GM19438 (cell line): Measurements from ENCODE around the gene KRT3.

Source experiments
- ATAC-seq: cut with Tn5 transposase; IDR thresholded peaks from one replicate; pipeline ENCODE4 v1.9.1; 2021; ENCODE audit warnings: low read depth; ENCODE audit not compliant: unreplicated experiment

The KRT3 gene

DNA sequence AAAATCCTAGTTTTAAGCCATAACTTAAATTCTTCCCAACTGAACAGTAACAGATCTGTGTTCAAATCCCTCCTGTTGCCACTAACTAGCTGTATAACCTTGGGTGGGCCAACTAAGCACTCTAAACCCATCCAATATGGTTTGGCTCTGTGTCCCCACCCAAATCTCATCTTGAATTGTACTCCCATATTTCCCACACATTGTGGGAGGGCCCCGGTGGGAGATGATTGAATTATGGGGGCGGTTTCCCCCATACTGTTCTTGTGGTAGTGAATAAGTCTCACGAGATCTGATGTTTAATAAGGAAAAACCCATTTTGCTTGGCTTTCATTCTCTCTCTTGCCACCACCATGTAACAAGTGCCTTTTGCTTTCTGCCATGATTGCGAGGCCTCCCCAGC is 19.2 kb upstream of the KRT3 start:
- ATAC-seq = no peak

DNA sequence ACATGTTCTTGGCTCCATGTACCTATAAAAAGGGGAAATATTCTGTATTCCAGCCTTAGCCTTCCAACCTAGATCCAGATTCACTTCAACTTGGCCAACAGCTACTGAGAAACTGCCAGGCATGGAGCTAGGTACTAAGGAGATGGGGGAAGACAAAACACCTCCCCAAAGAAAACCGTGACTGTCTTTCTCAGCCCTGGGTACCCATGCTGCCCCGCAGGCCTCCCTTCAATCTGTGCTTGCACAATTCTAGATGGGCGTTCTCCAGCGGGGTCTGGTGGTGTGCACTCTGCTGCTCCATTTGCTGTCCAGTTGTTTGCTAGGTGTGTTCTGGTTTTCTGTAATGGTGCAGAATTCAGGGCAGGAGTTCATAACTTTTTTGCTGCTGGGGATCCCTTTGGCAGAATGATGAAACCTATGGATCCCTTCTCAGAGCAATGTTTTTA is 18.8 kb upstream of the KRT3 start:
- ATAC-seq = no peak

DNA sequence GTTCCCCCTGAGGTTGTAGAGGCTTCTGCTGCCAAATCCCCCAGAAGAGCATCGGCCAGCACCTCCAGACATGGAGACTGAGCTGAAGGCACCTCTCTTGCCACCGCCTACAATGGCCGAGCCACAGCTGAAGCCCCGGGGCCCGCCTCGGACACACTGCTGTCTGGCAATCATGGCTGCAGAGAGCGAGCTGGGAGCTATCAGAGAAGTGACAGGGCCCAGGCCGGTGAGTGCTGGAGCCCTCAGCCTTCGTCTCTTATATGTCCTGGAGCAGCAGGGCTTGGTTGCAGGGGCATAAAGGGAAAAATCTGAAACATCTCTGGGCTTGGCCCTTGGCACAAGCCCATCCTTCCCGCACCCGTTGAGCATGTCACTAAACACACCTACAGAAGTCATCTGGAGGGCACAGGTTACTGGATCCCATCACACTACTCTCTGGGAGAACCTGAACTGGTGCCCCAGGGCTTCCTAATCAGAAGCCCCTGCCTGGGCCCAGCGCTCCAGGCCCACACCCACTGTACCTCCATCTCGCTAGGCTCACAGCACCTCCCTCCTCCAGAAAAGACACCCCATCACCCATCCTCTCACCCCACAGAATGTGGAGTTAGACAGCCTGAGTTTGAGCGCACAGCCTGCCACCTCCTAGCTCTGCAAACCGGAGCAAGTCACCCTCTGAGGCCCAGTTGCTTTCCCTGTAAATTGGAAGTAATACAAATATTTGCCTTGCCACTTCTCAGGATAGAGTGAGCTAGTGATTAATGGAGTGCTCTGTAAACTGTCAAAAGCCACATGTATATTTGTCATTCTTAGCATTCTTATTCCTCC is 18.2 kb upstream of the KRT3 start, which contains the start of gene KRT4:
KRT4 (minus strand) TSS at position 232 of the 825 bp plus-strand sequence; CDS start at position 174, 58 bp downstream.
- ATAC-seq = no peak

DNA sequence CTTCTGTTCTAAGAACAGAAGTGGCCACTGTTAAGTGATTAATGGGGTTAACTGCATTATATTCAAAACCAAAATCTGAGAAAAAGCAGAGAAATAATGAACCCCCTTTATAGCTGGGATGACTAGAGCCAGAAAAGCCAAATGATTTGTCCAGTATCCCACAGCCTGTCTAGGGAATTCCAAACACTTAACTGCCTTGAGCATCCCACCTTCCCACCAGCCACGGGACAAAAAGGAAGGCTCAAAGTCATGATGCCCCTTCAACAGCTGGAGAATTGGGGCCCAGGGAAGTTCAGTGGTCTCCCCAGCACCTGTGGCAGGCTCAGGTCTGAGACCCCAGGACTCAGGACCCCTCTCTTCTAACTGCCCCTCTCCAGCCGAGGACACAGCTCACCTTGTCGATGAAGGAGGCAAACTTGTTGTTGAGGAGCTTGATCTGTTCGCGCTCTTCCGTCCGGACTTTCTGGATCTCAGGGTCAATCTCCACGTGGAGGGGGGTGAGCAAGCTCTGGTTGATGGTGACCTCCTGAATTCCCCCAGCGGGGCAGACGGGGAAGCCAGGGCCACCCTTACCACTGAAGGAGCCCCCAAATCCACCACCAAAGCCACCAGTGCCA is 17.4 kb upstream of the KRT3 start:
- ATAC-seq = no peak

DNA sequence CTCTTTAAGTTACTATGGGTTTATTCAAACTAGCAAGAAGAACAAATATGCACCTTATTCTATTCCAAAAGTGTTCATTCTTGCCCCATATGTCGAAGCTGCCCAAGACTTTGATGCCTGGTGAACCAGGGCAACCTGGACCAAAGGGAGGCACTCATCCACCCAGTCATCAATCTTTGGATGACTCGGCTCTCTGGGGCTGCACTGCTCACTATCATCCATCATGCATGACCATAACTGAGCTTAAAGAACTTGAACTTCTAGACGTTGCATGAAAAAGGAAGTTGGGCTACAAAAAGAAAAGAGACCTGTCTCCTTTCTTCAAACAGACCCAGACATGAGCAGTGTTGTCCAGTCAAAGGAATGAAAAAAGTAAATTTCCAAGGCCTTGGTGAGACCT is 16.8 kb upstream of the KRT3 start:
- no peak for ATAC-seq

DNA sequence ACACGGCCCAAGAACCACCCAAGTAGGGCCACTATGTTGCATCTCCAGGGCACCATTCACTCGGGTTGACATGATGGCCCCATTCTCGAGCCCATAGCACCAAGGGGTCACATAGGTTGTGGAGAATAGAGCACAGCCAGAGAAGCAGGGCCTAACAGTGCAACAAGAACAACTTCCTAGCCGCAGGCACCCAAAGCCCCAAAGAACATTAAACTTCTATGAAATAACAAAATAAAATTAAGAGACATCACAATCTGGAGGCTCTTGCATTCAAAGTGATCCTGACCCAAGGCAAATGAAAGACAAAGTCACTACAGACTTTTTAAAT is 16.1 kb upstream of the KRT3 start:
- no peak for ATAC-seq

DNA sequence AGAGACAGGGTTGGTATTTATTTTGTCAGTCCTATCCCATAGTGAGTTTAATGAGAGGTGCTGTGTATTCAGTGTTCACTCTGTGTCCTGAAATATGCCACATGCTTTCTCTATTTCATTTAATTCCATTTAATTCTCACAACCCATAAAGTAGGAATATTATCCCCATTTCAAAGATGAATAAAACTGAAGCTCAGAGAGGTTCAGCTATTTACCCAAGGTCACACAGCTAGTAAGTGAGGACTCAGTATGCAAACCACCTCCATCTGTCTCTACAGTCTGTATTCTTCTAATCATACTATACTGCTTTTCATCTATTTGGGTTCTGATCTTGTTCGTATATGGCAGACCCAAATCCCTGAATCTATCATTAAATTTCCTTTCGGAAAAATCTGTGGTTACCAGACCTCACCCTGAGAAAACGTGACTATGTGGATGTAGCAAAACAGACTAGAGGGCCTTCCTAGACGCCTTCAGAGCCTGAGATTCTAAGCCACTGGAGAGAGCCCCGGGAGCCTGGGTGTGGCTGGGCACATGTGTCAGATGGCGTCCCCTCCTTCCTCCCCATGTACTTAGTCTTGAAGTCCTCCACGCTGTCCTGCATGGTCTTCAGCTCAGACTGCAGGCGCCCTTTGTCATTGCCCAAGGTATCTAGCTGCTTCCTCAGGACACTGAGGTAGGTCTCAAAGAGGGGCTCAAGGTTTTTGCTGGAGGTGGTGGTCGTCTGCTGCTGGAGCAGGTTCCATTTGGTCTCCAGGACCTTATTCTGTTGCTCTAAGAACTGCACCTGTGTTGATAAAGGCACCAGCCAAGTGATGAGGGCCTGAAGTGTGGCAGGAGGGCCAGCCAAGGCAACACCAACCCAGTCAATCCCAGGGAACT is 15.5 kb upstream of the KRT3 start:
- no peak for ATAC-seq

DNA sequence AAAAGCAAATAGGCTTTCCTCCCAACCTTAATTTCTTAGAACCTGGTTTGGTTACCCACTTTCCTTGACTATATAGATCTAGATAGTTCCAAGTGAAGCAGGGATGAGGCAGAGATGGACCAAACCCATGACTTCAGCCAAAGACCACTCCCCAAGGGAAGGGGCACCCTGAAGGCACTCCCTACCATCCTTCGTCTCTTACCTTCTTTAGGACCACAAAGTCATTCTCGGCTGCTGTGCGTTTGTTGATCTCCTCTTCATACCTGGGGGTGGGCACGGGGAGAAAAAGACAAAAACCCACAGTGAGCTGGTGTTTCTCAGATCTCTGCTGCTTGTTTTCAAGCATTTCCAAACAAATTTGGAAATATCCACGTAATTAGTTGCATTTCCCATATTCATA is 14.6 kb upstream of the KRT3 start:
- ATAC-seq = no peak

DNA sequence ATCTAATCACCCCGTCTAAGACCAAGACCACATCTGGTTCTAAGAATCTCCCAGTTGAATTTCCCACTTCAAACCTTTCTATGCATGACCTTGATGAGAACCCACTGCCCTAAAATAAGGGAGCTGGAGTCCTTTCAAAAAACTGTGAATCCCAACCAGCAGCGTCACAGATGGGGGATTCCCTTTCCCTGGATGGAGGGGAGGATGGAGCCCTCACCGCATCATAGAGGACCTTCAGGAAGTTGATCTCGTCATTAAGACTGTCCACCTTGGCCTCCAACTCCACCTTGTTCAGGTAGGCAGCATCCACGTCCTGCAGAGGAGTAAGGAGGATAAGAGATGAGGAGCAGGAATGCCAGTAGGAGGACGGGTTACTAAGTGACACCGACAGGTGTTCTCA is 13.2 kb upstream of the KRT3 start:
- no peak for ATAC-seq

DNA sequence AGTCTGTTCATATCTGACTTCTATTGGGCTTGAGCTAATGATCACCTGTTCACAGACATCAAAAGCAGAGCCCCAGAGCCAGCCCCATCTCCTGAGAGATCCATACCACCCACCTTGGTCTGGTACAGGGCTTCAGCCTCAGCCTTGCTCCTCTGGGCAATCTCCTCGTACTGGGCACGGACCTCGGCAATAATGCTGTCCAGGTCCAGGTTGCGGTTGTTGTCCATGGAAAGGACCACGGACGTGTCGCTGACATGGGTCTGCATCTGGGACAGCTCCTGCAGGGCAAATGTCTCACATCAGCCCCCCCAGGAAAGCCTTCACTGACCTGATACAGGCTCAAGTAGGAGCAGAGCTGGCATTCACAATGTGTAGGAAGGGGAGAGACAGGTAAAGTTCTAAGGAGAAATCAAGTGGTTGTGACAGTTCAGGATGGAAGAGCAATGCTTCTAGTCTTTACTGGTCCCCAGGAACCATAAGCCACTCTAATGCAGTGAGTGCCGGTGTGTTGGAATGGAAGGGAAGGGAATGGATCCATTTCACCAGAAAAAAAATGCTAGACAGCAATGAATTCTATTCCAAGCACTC is 12.8 kb upstream of the KRT3 start:
- ATAC-seq = no peak

DNA sequence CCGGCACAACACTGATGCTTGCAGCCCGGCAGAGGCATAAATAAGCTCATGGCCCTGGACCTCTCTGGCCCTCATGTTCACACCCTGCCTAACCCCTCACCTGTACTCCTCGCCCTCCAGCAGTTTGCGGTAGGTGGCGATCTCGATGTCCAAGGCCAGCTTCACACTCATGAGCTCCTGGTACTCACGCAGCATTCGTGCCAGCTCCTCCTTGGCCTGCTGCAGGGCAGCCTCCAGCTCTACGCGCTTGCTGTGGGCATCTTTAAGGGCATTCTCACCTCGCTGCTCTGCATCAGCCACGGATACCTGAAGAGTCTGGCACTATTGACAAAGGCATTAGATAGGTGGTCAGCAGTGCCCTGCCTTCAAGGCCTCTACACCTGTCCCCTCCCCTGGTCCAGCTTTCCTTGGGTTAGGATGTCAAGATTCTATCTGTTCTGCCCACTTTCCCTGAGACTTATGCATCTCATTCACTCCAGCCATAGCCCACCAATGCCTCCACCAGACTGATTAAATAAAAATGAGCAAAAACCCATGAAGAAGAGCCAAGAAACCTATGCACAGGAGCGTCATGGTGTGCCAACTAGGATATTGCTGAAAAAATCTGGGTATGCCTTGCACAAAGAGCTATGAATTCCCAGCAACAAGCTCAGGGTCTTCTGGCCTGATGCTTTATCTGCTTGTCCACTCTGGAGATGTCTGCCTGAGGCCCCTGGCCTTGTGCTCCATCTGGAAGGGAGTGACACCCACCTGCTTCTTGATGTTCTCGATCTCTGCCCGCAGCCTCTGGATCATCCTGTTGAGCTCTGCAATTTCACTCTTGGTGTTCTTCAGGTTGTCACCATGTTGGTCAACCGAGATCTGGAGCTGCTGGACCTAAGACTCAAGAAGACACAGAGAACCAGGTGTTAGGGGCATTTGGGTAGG is 11.9 kb upstream of the KRT3 start:
- ATAC-seq = no peak

DNA sequence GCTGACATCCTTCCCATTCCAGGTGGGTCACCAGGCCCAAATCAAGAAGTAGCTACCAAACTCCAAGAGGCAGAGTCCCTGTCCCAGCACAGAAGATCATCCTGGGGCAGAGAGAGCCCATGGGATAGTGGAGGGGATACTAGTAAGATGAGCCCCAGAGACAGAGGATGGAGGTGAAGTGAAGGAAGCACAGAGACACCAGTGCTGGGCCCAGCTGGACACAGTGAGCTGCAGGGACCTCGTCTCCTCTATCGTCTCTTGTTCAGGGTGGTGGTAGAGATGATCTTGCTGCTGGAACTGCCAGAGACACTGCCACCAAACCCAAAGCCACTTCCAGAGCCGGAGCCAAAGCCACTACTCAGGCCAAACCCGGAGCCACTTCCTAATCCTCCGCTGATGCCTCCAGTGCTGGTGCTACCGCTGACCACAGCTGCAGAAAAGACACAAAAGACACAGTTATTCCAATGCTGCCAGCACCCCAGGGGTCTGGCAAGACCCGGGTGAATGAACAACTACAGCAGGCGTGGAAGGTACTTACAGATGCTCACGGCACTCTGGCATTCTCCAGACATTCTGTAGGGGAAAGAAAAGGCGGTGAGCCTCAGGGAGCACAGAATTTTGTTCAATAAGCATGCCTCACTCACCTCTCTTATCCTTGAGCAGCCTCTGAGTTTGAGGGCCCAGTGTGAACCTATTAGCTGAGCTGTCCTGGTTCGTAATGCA is 11.1 kb upstream of the KRT3 start:
- no peak for ATAC-seq

DNA sequence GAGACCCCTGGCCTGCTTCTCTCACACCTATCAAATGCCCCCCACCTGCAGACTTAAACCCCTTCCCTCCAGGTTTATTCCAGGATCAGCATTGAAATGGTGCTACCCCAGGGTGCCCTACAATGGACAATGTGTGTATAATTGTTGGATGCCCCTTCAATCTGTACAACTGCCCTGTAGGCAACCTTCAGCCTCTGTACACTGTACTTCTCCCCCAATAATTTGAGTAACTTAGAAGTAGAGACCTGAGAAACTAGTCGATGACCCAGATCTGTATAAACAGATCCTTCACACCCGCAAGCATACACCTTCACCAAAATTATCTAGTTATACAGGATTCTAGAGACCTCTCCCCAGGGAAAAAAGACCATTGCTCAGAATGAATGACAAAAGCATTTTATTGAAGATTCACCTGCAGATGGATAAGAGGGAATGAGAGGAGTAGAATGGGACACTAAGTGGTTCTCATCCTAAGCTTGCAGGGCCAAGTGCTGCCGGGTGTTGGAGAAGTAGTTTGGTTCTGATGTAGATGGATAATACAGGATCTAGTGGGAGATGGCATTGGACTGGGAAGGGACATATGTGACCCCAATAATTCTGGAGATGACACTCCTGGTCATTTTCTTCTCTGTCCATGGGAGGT is 10.4 kb upstream of the KRT3 start:
- ATAC-seq = no peak

DNA sequence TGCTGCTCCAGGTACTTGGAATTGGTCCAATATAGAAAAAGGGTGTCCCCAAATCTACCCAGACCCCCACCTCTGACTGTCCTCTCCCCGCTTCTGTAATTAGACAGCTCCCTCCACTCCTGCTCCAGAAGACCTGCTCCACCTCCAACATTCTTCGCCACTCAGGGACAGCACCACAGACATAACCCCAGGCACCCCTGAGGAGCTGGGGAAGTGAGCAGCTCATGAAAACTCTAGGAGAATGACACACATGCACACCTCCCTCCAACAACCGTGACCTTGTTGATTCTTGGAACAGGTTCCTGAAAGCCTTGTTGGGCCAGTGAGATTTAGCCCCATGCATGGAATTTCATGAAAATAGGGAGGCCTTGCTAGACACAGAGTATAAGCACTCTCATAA is 9.8 kb upstream of the KRT3 start:
- ATAC-seq = no peak

DNA sequence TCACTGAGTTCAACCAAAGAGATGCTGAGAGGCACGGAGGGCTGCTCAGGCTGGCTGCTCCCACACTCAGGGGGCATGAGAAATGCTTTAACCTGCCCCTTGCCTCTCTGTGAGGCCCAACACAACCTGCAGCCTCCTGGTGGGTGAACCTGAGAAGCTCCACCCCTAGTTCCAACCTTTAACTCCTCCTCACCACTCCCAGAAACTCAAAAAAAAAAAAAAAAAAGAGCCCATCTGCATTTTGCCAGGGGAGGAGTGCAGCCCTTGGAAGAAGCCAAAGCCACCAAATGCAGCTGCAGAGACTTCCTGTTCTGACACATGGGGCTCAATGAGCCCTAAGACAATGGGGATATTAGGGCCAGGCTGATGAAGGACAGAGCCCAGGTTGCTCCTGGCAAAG is 9.1 kb upstream of the KRT3 start:
- ATAC-seq = no peak

DNA sequence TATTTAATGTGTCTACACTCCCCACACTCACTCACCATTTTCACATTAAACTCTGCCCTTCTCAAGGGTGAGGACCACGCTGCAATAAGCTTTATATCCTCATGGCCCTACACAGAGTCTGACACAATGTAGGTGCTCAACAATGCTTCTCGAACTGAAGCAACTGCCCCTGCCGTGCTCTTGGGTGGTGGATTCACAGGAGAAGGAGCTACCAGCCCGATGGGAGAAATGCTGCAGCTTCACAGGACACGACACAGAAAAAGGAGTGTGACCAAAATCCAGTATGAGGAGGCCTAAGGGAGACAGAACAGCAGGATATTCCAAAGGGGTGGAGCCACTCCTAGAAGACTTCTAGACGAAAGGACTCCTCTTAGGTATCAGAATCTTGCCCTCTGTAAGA is 6.5 kb upstream of the KRT3 start:
- no peak for ATAC-seq

DNA sequence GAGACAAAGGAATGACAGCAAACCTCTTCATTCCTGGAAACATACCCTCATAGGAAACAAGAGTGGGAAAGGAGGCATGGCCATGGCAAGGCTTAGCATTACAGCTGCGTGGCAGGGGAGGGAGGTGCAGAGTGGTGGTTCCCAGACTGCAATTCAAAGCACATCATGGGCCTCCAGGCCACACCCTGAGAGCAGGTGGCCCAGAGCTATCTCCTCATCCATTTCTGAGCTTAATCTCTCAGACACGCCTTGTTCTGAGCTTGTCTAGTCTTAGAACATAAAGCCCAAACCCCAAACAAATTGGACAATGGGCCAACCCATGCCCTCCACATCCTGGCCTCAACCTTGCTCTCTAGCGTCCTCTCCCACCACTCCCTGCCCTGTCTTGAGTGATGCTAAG is 5.9 kb upstream of the KRT3 start:
- no peak for ATAC-seq

DNA sequence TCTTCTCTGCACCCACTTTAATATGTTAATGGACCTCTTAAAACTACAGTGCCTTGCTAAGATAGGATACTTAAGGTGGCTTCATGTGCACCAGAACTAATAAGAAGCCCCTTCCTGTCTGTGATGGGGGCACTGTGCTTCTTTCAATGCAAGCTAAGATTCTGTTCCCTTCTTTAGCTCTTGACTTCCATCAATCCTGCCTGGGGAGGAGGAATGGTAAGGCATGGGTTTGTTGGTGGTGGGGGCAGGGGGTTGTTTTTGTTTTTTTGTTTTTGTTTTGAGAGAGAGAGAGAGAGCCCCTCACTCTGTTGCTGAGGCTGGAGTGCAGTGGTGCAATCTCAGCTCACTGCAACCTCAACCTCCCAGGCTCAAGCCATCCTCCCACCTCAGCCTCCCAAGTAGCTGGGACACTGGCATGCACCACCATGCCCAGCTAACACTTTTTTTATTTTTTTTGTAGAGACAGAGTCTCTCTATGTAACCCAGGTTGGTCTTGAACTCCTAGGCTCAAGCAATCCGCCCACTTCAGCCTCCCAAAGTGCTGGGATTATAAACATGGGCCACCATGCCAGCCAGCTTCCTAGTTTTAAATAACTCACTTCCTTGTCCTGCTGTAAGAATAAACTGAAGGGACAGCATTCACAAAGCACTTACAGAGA is 4.5 kb upstream of the KRT3 start:
- no peak for ATAC-seq
